GM12801 (cell line): ENCODE data around the gene SOD3.

Experiments
- TF ChIP-seq, protein P1 (sequence below): IDR thresholded peaks from one replicate; pipeline ENCODE4 v1.5.1; 2011; ENCODE audit warnings: control low read depth; ENCODE audit not compliant: insufficient read length; ENCODE audit errors: extremely low read depth

SOD3 gene

DNA sequence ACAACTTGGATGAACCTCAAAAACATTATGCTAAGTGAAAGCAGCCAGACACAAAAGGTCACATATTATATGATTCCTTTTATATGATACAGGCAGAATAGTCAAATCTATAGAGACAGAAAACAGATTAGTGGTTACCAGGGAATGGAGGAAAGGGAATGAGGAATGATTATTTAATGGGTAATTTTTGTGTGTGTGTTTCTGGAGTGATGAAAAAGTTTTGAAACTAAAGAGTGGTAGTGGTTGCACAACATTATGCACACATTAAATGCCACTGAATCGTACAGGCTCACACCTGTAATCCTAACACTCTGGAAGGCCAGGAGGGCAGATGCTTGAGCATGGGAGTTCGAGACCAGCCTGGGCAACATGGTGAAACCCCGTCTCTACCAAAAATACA lies 19.6 kb upstream of the SOD3 start:
- TF ChIP-seq, protein P1, sequence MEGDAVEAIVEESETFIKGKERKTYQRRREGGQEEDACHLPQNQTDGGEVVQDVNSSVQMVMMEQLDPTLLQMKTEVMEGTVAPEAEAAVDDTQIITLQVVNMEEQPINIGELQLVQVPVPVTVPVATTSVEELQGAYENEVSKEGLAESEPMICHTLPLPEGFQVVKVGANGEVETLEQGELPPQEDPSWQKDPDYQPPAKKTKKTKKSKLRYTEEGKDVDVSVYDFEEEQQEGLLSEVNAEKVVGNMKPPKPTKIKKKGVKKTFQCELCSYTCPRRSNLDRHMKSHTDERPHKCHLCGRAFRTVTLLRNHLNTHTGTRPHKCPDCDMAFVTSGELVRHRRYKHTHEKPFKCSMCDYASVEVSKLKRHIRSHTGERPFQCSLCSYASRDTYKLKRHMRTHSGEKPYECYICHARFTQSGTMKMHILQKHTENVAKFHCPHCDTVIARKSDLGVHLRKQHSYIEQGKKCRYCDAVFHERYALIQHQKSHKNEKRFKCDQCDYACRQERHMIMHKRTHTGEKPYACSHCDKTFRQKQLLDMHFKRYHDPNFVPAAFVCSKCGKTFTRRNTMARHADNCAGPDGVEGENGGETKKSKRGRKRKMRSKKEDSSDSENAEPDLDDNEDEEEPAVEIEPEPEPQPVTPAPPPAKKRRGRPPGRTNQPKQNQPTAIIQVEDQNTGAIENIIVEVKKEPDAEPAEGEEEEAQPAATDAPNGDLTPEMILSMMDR, result no peak

DNA sequence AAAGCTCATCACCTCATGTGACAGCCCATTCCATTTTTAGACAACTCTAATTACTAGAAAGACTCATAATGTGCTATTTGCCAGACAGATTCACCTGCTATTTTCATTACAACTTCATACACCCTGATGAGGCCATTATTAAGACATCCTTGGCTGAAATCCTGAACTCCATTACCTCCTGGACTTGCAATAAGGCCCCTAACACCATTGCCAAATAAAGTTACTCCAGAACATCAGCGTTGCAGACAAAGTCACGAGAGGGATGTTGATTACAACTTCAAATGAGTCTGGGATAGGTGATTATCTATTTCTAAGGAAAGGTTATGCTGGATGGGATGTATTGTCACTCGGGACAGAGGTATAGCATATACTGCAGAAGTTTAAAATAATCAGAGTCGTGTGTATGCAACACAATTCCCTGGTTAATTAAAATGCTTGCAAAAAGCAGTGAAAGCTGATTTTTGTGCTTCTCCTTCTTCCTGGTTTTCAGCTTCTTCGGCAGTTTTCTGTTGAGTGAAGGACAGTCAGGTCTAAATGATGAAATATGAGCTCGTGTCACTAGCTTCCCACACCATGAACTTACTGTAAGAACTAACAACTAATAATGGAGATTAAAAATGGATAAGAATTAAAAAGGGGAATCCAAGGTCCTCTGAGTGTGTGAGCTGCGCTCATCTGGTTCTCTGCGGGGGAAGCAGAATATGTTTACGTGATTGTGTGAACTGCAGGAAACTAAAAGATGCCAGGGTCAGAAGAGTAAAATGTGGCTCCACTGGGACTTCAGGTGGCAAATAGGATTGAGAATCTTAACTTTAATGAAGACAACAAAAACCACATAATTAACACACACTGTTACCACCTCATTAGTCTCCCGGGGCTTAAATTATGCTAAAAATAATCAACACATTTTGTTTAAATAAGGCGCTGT lies 17.6 kb upstream of the SOD3 start:
- TF ChIP-seq, protein P1, result no peak

DNA sequence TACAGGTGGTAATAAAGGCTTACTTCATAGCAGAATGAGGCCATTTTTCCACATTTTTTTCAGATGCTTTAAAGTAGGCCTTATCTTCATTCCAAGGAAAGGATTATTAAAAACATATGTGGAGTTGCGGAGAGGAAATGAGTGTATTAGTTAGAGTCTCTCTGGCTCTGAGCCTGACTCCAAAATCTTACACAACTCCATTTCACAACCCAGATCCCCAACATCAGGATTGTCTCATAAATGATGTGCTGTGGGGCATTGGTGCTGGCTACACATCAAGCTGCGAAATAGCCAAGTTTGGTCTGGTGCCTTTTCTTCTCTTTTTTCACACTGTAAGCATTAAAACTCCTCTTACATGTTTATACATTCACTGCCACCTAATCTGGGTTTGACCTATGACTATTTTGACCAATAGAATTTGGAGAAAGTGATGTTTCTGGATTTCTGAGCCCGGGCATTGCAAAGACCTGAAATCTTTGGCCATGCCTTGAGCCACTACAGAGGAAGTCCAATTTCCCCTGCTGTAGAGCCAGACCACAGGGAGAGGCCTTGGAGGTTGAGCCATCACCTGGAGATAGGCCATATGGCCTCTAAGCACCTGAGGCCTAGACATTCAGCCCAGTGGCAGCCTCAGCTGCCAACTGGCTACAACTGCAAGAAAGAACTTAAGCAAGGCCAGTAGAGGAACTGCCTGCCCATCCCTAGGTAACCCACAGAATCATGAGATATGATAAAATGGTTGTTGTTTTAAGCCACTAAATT lies 16.7 kb upstream of the SOD3 start:
- TF ChIP-seq, protein P1, result no peak

DNA sequence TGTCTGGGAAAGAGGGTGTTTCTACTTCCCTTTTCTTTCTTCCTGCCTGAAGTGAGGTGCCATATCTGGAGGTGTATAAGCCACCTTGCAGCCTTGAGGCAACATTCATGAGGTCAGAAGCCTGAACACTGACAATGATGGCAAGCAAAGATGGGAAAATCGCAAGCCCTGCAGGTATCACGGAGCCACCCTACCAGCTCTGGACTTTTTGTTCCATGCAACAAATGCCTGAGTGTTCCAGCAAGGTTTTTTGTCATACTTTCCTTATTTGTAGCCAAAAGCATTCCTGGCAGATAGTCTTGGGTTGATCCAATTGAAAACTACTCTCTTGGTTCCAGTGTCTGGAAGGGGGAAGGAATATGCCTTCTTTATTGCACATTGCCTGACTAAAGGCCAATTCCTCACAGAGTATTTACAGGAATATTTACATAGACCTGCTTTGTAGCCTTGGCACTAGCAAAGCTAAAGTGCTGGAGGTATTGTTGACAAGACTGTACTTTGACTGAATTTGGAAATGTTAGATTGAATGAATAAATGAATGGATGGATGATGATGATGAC lies 14.4 kb upstream of the SOD3 start:
- TF ChIP-seq, protein P1, result no peak

DNA sequence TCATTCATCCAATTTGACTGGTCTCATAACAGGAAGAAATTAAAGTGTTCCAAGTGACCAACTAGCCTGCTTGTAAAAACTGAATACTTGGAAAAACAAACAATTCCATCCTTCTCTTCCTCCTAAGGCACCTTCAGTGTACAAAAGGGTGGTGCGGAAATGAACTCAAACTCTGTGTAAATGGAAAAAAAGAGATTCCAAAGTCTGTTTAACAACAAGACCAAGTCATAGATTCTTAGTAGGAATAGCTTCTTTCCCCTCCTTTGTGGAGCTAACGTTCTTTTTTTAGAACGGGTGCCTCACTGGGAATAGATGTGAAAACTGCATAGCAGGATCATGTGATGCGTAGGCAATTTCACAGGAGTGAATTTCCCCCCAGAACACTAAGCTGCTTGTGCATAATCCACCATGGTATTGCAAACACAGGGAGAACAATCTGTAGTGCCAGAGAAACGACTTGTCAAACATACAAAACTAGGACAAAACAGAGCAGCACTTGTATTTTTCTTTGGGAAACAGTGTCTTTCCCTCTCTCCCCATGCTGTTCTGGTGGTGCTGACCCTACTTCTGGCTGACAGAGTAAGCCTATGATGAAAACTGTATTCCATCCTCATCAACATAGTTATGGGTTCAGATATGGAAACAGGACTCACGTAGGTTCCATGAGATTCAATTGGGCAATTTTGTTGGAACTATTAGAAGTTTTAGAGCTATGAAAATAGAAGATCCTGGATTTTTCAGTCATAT lies 13.2 kb upstream of the SOD3 start:
- TF ChIP-seq, protein P1, result no peak

DNA sequence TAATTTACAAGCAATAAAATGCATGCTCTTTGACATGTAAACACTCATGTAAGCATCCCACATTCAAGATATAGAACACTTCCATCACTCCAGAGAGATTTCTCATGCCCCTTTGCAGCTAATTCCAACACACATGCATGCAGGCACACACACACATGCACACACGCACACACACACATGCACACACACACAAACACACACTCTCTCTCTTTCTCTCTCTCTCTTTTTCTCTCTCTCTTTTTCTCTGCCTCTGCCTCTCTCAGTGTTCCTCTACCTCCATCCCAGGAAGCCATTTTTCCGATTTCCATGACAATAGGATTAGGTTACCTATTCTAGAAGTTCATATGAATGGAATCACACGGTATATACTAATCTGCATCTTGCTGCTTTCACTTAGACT lies 11.9 kb upstream of the SOD3 start:
- TF ChIP-seq, protein P1, result no peak
